Naive thymus-derived CD4-positive, alpha-beta T cell (primary cell): ENCODE measurements around the gene CLIC5. TPM values are rescaled to one million over a fixed set of nuclear protein-coding genes. Genes with fewer than 3 reads are reported as not detected.

ENCODE experiments used
- ATAC-seq: fragments of 150-1000 bp; cut with Tn5 transposase; 2 replicates; pipeline ENCODE4 v1.10.0; 2021; ENCODE audit warnings: mild to moderate bottlenecking, moderate library complexity
- CTCF ChIA-PET: fragments of 350-600 bp; sonication (Branson Sonifier 250); formaldehyde crosslinking; loops from one replicate; lab custom pipeline; 2021; ENCODE audit warnings: antibody characterized with exemption; lab: Charles Lee
- POLR2A ChIA-PET: fragments of 350-600 bp; sonication (Branson Sonifier 250); formaldehyde crosslinking; loops from one replicate; lab custom pipeline; 2021; ENCODE audit warnings: antibody characterized with exemption, inconsistent platforms; lab: Charles Lee
- DNase-seq, 9 donors: peaks; one replicate each; pipeline versions ENCODE4 v3.0.0 to v3.0.0-alpha.2; 2020 to 2022; ENCODE audit warnings: mixed read lengths in 1 of 9
- H3K27ac ChIP-seq: one replicate; pipeline ENCODE4 v1.7.0; 2013; ENCODE audit warnings: mild to moderate bottlenecking, low read depth, low read length, moderate library complexity
- H3K27me3 ChIP-seq, 2 donors: one replicate each; pipeline ENCODE4 v1.7.0; 2013; ENCODE audit warnings: low read length in 2 of 2, mild to moderate bottlenecking in 2 of 2, moderate library complexity in 2 of 2; ENCODE audit not compliant: control insufficient read depth in 2 of 2, insufficient read depth in 2 of 2
- H3K36me3 ChIP-seq, 3 experiments: 1 replicate in 2 of 3; 2 replicates in 1 of 3; pipeline ENCODE4 v1.7.0; 2013; ENCODE audit warnings: low read length in 3 of 3, mild to moderate bottlenecking in 3 of 3, moderate library complexity in 1 of 3; ENCODE audit not compliant: insufficient read depth in 3 of 3, control insufficient read depth in 2 of 3
- H3K4me1 ChIP-seq, 2 donors: one replicate each; pipeline ENCODE4 v1.7.0; 2013; ENCODE audit warnings: low read length in 2 of 2, mild to moderate bottlenecking in 2 of 2, moderate library complexity in 1 of 2; ENCODE audit not compliant: control insufficient read depth in 2 of 2, insufficient read depth in 2 of 2
- H3K4me3 ChIP-seq: 2 replicates; pipeline ENCODE4 v1.7.0; 2013; ENCODE audit warnings: mild to moderate bottlenecking, low read length
- H3K9me3 ChIP-seq, 3 experiments: 1 replicate in 2 of 3; 2 replicates in 1 of 3; pipeline ENCODE4 v1.7.0; 2013; ENCODE audit warnings: low read length in 3 of 3; ENCODE audit not compliant: control insufficient read depth in 2 of 3
- H3K27ac Mint-ChIP-seq, 9 donors: one replicate each; pipeline ENCODE4 v1.8.0; 2020 to 2022; ENCODE audit warnings: mixed read lengths in 9 of 9, mild to moderate bottlenecking in 8 of 9, moderate library complexity in 5 of 9, inconsistent platforms in 2 of 9
- H3K27me3 Mint-ChIP-seq, 5 donors: one replicate each; pipeline ENCODE4 v1.8.0; 2021 to 2022; ENCODE audit warnings: mixed read lengths in 5 of 5, mild to moderate bottlenecking in 1 of 5
- H3K36me3 Mint-ChIP-seq, 5 donors: one replicate each; pipeline ENCODE4 v1.8.0; 2020 to 2022; ENCODE audit warnings: mixed read lengths in 5 of 5, mild to moderate bottlenecking in 3 of 5, inconsistent platforms in 1 of 5
- H3K4me1 Mint-ChIP-seq, 7 donors: one replicate each; pipeline ENCODE4 v1.8.0; 2020 to 2022; ENCODE audit warnings: mixed read lengths in 7 of 7, mild to moderate bottlenecking in 3 of 7, inconsistent platforms in 1 of 7
- H3K4me3 Mint-ChIP-seq, 10 donors: one replicate each; pipeline ENCODE4 v1.8.0; 2020 to 2022; ENCODE audit warnings: mild to moderate bottlenecking in 10 of 10, mixed read lengths in 10 of 10, moderate library complexity in 6 of 10, inconsistent platforms in 2 of 10
- H3K9me3 Mint-ChIP-seq, 11 donors: one replicate each; pipeline ENCODE4 v1.8.0; 2020 to 2022; ENCODE audit warnings: mixed read lengths in 11 of 11, mild to moderate bottlenecking in 4 of 11, inconsistent platforms in 1 of 11, moderate library complexity in 1 of 11
- intact Hi-C, 2 donors: fragments of 100-400 bp; cut with micrococcal nuclease; formaldehyde crosslinking; loops; one replicate each; pipeline ENCODE4 v1.15.1; 2023
- polyA plus RNA-seq, 2 donors: library from polyadenylated mRNA; unstranded; fragments of 300-500 nt; fragmentation: Illumina TruSeq; gene quantifications; one replicate each; pipeline ENCODE4 v1.2.3, GENCODE V29; 2021
- total RNA-seq, 6 experiments: library from RNA in 5 of 6; stranded (reverse) in 5 of 6; gene quantifications; 1 replicate in 5 of 6; 2 replicates in 1 of 6; pipeline ENCODE4 v1.2.3 and lab custom pipeline; 2021 to 2026

The CLIC5 gene
- total and polyA plus RNA-seq, 7 experiments from 2014 or later = 0.41 to 4.1 (median 2.6) TPM

GRCh38 chr6:45966797-45967196 lies 48.9 kb downstream of the CLIC5 start:
- H3K4me3 Mint-ChIP-seq = no peak overlapping the region
- H3K27ac Mint-ChIP-seq = no peak overlapping the region
- Histone ChIP-seq H3K27ac (no peak overlapping the region), H3K9me3 (no peaks in the 10 kb centered on the region), H3K4me3 (no peak overlapping the region), H3K4me1 (peaks cover 0 to 5% of the 10 kb centered on the region in 2 donors), H3K36me3 (no peaks in the 10 kb centered on the region), H3K27me3 (no peaks in the 10 kb centered on the region)
- ChIA-PET CTCF (no interaction called here), POLR2A (no interaction called here)
- intact Hi-C loops = no loop called here
- peaks cover 0 to 3% (median 0%) of the 10 kb centered on the region in 5 donors for H3K27me3 Mint-ChIP-seq
- H3K9me3 Mint-ChIP-seq = peaks cover 0 to 10% (median 3%) of the 10 kb centered on the region in 11 donors
- ATAC-seq (no peak), DNase-seq (no peak)
- H3K4me1 Mint-ChIP-seq = peaks cover 0 to 25% (median 15%) of the 10 kb centered on the region in 7 donors
- H3K36me3 Mint-ChIP-seq = no peaks in the 10 kb centered on the region

GRCh38 chr6:45966340-45966739 lies 49.3 kb downstream of the CLIC5 start:
- intact Hi-C loops = no loop called here
- Mint-ChIP-seq H3K27me3 (peaks cover 0 to 3% (median 0%) of the 10 kb centered on the region in 5 donors), H3K4me3 (no peak overlapping the region), H3K36me3 (no peaks in the 10 kb centered on the region), H3K4me1 (peaks cover 0 to 24% (median 15%) of the 10 kb centered on the region in 7 donors), H3K9me3 (peaks cover 0 to 10% (median 3%) of the 10 kb centered on the region in 11 donors), H3K27ac (peak overlapping the region in 1 of 9 donors; percentile 1)
- no peak overlapping the region for H3K4me3 ChIP-seq
- ATAC-seq = no peak
- H3K27ac ChIP-seq = no peak overlapping the region
- H3K36me3 ChIP-seq = no peaks in the 10 kb centered on the region
- no peaks in the 10 kb centered on the region for H3K9me3 ChIP-seq
- H3K4me1 ChIP-seq = peaks cover 0 to 5% of the 10 kb centered on the region in 2 donors
- CTCF ChIA-PET = interaction anchor here (0.7 kb wide), 1 partner anchor 124 kb away, joined by 3 read pairs; no protein-coding TSS in a partner anchor
- no peak for DNase-seq
- H3K27me3 ChIP-seq = no peaks in the 10 kb centered on the region
- POLR2A ChIA-PET = no interaction called here

GRCh38 chr6:45965792-45966191 lies 49.9 kb downstream of the CLIC5 start:
- H3K4me1 Mint-ChIP-seq = peaks cover 0 to 19% (median 15%) of the 10 kb centered on the region in 7 donors
- H3K36me3 Mint-ChIP-seq = no peaks in the 10 kb centered on the region
- no peak for DNase-seq
- ATAC-seq = no peak
- no peak overlapping the region for H3K4me3 ChIP-seq
- H3K27ac Mint-ChIP-seq = no peak overlapping the region
- intact Hi-C loops = no loop called here
- peaks cover 0 to 10% (median 3%) of the 10 kb centered on the region in 11 donors for H3K9me3 Mint-ChIP-seq
- no peaks in the 10 kb centered on the region for H3K9me3 ChIP-seq
- H3K27me3 Mint-ChIP-seq = peaks cover 0 to 3% (median 0%) of the 10 kb centered on the region in 5 donors
- ChIA-PET CTCF (interaction anchor here (0.7 kb wide), 1 partner anchor 125 kb away, joined by 3 read pairs; no protein-coding TSS in a partner anchor), POLR2A (no interaction called here)
- no peaks in the 10 kb centered on the region for H3K27me3 ChIP-seq
- no peaks in the 10 kb centered on the region for H3K36me3 ChIP-seq
- H3K27ac ChIP-seq = no peak overlapping the region
- no peak overlapping the region for H3K4me3 Mint-ChIP-seq
- H3K4me1 ChIP-seq = peaks cover 0 to 5% of the 10 kb centered on the region in 2 donors

- Histone ChIP-seq H3K27me3 (no peaks in the 10 kb centered on the region), H3K4me3 (no peak overlapping the region), H3K9me3 (no peaks in the 10 kb centered on the region), H3K27ac (no peak overlapping the region), H3K4me1 (peaks cover 0 to 1% of the 10 kb centered on the region in 2 donors), H3K36me3 (no peaks in the 10 kb centered on the region)
- intact Hi-C loops = no loop called here
- peaks cover 0 to 3% (median 0%) of the 10 kb centered on the region in 5 donors for H3K27me3 Mint-ChIP-seq
- peaks cover 0 to 10% (median 3%) of the 10 kb centered on the region in 11 donors for H3K9me3 Mint-ChIP-seq
- no peaks in the 10 kb centered on the region for H3K36me3 Mint-ChIP-seq
- ChIA-PET CTCF (no interaction called here), POLR2A (no interaction called here)
- peaks cover 0 to 11% (median 7%) of the 10 kb centered on the region in 7 donors for H3K4me1 Mint-ChIP-seq
- ATAC-seq (no peak), DNase-seq (no peak)
- H3K4me3 Mint-ChIP-seq = no peak overlapping the region
- no peak overlapping the region for H3K27ac Mint-ChIP-seq
These were observed 50.7 kb downstream of the CLIC5 start for GRCh38 chr6:45965007-45965406.

- peaks cover 0 to 5% (median 1%) of the 10 kb centered on the region in 7 donors for H3K4me1 Mint-ChIP-seq
- no peaks in the 10 kb centered on the region for H3K36me3 Mint-ChIP-seq
- Histone ChIP-seq H3K36me3 (no peaks in the 10 kb centered on the region), H3K27ac (no peak overlapping the region), H3K4me1 (no peaks in the 10 kb centered on the region), H3K27me3 (no peaks in the 10 kb centered on the region), H3K9me3 (no peaks in the 10 kb centered on the region), H3K4me3 (no peak overlapping the region)
- POLR2A ChIA-PET = no interaction called here
- H3K9me3 Mint-ChIP-seq = peaks cover 0 to 10% (median 3%) of the 10 kb centered on the region in 11 donors
- no peak overlapping the region for H3K4me3 Mint-ChIP-seq
- CTCF ChIA-PET = no interaction called here
- DNase-seq (no peak), ATAC-seq (no peak)
- intact Hi-C loops = no loop called here
- H3K27ac Mint-ChIP-seq = no peak overlapping the region
- H3K27me3 Mint-ChIP-seq = peaks cover 0 to 3% (median 0%) of the 10 kb centered on the region in 5 donors
These were observed 51.4 kb downstream of the CLIC5 start for GRCh38 chr6:45964300-45964699.

- no peak for DNase-seq
- no peak overlapping the region for H3K27ac Mint-ChIP-seq
- Histone ChIP-seq H3K4me1 (no peaks in the 10 kb centered on the region), H3K4me3 (no peak overlapping the region), H3K27me3 (no peaks in the 10 kb centered on the region), H3K36me3 (no peaks in the 10 kb centered on the region), H3K27ac (no peak overlapping the region), H3K9me3 (no peaks in the 10 kb centered on the region)
- peaks cover 0 to 10% (median 3%) of the 10 kb centered on the region in 11 donors for H3K9me3 Mint-ChIP-seq
- CTCF ChIA-PET = no interaction called here
- H3K36me3 Mint-ChIP-seq = no peaks in the 10 kb centered on the region
- POLR2A ChIA-PET = no interaction called here
- no peak for ATAC-seq
- peaks cover 0 to 4% (median 0%) of the 10 kb centered on the region in 7 donors for H3K4me1 Mint-ChIP-seq
- intact Hi-C loops = no loop called here
- H3K4me3 Mint-ChIP-seq = no peak overlapping the region
- H3K27me3 Mint-ChIP-seq = peaks cover 0 to 3% (median 0%) of the 10 kb centered on the region in 5 donors
These were observed 51.8 kb downstream of the CLIC5 start for GRCh38 chr6:45963896-45964295.

- H3K27ac Mint-ChIP-seq = no peak overlapping the region
- no peaks in the 10 kb centered on the region for H3K36me3 Mint-ChIP-seq
- POLR2A ChIA-PET = no interaction called here
These were observed 54.5 kb downstream of the CLIC5 start for GRCh38 chr6:45961125-45961524.

More at GRCh38 chr6:45961125-45961524, 54.5 kb downstream of the CLIC5 start:
- H3K27ac ChIP-seq = no peak overlapping the region
- H3K9me3 ChIP-seq = no peaks in the 10 kb centered on the region
- Mint-ChIP-seq H3K9me3 (peaks cover 0 to 10% (median 3%) of the 10 kb centered on the region in 11 donors), H3K27me3 (no peaks in the 10 kb centered on the region), H3K4me3 (no peak overlapping the region), H3K4me1 (no peaks in the 10 kb centered on the region)
- no peaks in the 10 kb centered on the region for H3K4me1 ChIP-seq
- DNase-seq (no peak), ATAC-seq (no peak)
- no peaks in the 10 kb centered on the region for H3K36me3 ChIP-seq
- H3K4me3 ChIP-seq = no peak overlapping the region
- CTCF ChIA-PET = no interaction called here
- intact Hi-C loops = no loop called here
- H3K27me3 ChIP-seq = no peaks in the 10 kb centered on the region
